Spleen (tissue), 11 donors: ENCODE measurements around the gene FAR2. TPM values are rescaled to one million over a fixed set of nuclear protein-coding genes. Genes with fewer than 3 reads are reported as not detected.
"Not testable (repeated sequence)": the region's sequence is repeated elsewhere in the genome, so short reads cannot be mapped to it uniquely, and the experiment has no call there.

ENCODE experiments used
- DNase-seq: peaks from one replicate; pipeline ENCODE4 v3.0.0-alpha.2; 2020
- H3K27ac ChIP-seq, 8 donors: fragments of 200-600 bp; sonication (generic) in 7 of 8; 1 replicate in 4 of 8; 2 replicates in 4 of 8; pipeline versions ENCODE4 v1.5.0 to v1.8.0; 2016 to 2021; ENCODE audit warnings: inconsistent platforms in 4 of 8, mild to moderate bottlenecking in 4 of 8, moderate library complexity in 1 of 8
- H3K27me3 ChIP-seq, 7 donors: fragments of 200-600 bp; sonication (generic) in 6 of 7; replicated peaks in 1 of 7; 1 replicate in 4 of 7; 2 replicates in 3 of 7; pipeline versions ENCODE4 v1.5.0 to v1.8.0; 2016 to 2021; ENCODE audit warnings: inconsistent platforms in 3 of 7, mild to moderate bottlenecking in 1 of 7
- H3K36me3 ChIP-seq, 6 donors: fragments of 200-600 bp; sonication (generic) in 5 of 6; 1 replicate in 4 of 6; 2 replicates in 2 of 6; pipeline versions ENCODE4 v1.5.0 to v1.8.0; 2016 to 2021; ENCODE audit warnings: inconsistent platforms in 2 of 6
- H3K4me1 ChIP-seq, 6 donors: fragments of 200-600 bp; sonication (generic) in 5 of 6; 1 replicate in 3 of 6; 2 replicates in 3 of 6; pipeline versions ENCODE4 v1.5.0 to v1.8.0; 2016 to 2021; ENCODE audit warnings: inconsistent platforms in 3 of 6
- H3K4me3 ChIP-seq, 8 donors: fragments of 200-600 bp; sonication (generic) in 7 of 8; 1 replicate in 4 of 8; 2 replicates in 4 of 8; pipeline versions ENCODE4 v1.5.0 to v1.8.0; 2016 to 2021; ENCODE audit warnings: inconsistent platforms in 4 of 8, mild to moderate bottlenecking in 4 of 8, moderate library complexity in 2 of 8
- H3K9me3 ChIP-seq, 8 donors: fragments of 200-600 bp; sonication (generic) in 7 of 8; 1 replicate in 4 of 8; 2 replicates in 4 of 8; pipeline versions ENCODE4 v1.5.0 to v1.8.0; 2016 to 2021; ENCODE audit warnings: inconsistent platforms in 4 of 8
- CTCF ChIP-seq, 11 experiments: fragments of 200-600 bp in 7 of 11; fragments of 450-650 bp in 4 of 11; sonication (generic) in 4 of 11; IDR thresholded peaks in 8 of 11; conservative IDR thresholded peaks in 3 of 11; 1 replicate in 7 of 11; 2 replicates in 4 of 11; pipeline versions ENCODE4 v1.4.0 to v1.8.0; 2016 to 2021; ENCODE audit warnings: antibody characterized with exemption in 11 of 11, inconsistent platforms in 4 of 11, mild to moderate bottlenecking in 1 of 11
- POLR2A ChIP-seq, 3 donors: fragments of 450-650 bp; IDR thresholded peaks; one replicate each; pipeline ENCODE4 v1.5.1; 2017; ENCODE audit warnings: antibody characterized with exemption in 3 of 3, mild to moderate bottlenecking in 1 of 3
- POLR2AphosphoS5 ChIP-seq, 3 donors: sonication (generic); formaldehyde crosslinking; IDR thresholded peaks; one replicate each; pipeline ENCODE4 v1.5.1; 2017; ENCODE audit warnings: antibody characterized with exemption in 3 of 3
- WGBS, 5 donors: extraction: QIAGEN DNeasy Blood & Tissue Kit in 3 of 5; methylation state at CpG; one replicate each; pipeline versions ENCODE4 v1.1.5 to v1.1.7; 2013 to 2018; 5-methylcytosine and 5-hydroxymethylcytosine counted together
- intact Hi-C: fragments of 100-400 bp; cut with DNase I; formaldehyde crosslinking; loops from one replicate; pipeline ENCODE4 v1.15.0; 2023; ENCODE audit warnings: low total_unique reads
- polyA plus RNA-seq, 3 donors: library from polyadenylated mRNA; stranded (reverse); fragments of 200-250 nt; gene quantifications; one replicate each; pipeline ENCODE4 v1.2.1, GENCODE V29; 2013
- total RNA-seq, 7 donors: library from RNA; depleted of rRNA in 3 of 7; stranded (reverse); fragments of >200 nt in 3 of 7; fragmentation: NEBNext Ultra II Directional in 4 of 7; extraction: Animal tissue kit (Norgen Biotek cat#: 25700) in 4 of 7; gene quantifications; one replicate each; pipeline versions ENCODE4 v1.1.0 to v1.2.1, GENCODE V29; 2016 to 2021
- donor health status: healthy with polysubstance abuse.
- donor health status: DM: no; HTN: no; CAD: no; lungs with moderate emphysema.
- donor health status: DM: no; HTN: no; CAD: no.
- donor health status: Bipolar disorder and iron deficiency.
- donor health status: healthy.
- donor health status: DM: no; HTN: no; CAD: no.
- donor health status: DM: yes; HTN: yes; CAD: no.

Gene FAR2
- total and polyA plus RNA-seq, 10 donors, result 2.9 to 51.8 (median 29.2) TPM

GRCh38 chr12:29167988-29168387 lies 18.9 kb downstream of the FAR2 start:
- no peaks in the 10 kb centered on the region for H3K27me3 ChIP-seq
- H3K9me3 ChIP-seq, result no peaks in the 10 kb centered on the region
- TF ChIP-seq POLR2AphosphoS5 (IDR thresholded peaks at IDR 0.05), result peak in 1 of 3 donors; percentile 50
- TF ChIP-seq POLR2A (IDR thresholded peaks at IDR 0.05), result no peak
- H3K4me3 ChIP-seq, result no peak overlapping the region
- no peak for DNase-seq
- intact Hi-C loops, result no loop called here
- H3K27ac ChIP-seq, result peak overlapping the region in 6 of 8 donors; percentile 55 to 87 (median 72)
- 70 to 86% (median 82%) methylated on average over 6 of the region's 6 CpGs for WGBS, 5 donors
- peaks cover 15 to 82% (median 53%) of the 10 kb centered on the region in 6 donors for H3K4me1 ChIP-seq
- H3K36me3 ChIP-seq, result peaks cover 0 to 12% (median 0%) of the 10 kb centered on the region in 6 donors

- intact Hi-C loops, DNase-seq, H3K4me3 ChIP-seq, H3K9me3 ChIP-seq, H3K27me3 ChIP-seq: not testable (repeated sequence)
- Histone ChIP-seq H3K36me3 (peaks cover 0 to 12% (median 0%) of the 10 kb centered on the region in 6 donors), H3K27ac (peak overlapping the region in 7 of 8 donors; percentile 40 to 80 (median 69)), H3K4me1 (peaks cover 10 to 63% (median 38%) of the 10 kb centered on the region in 6 donors)
- 11 to 35% (median 22%) methylated on average over 2 of the region's 2 CpGs for WGBS, 5 donors
Observed at GRCh38 chr12:29169978-29170377, 20.9 kb downstream of the FAR2 start.

GRCh38 chr12:29170478-29171084 lies 21.5 kb downstream of the FAR2 start:
- WGBS, 5 donors, result 35 to 61% (median 56%) methylated on average over 5 of the region's 5 CpGs
- peak overlapping the region in 7 of 8 donors; percentile 40 to 80 (median 69) for H3K27ac ChIP-seq

GRCh38 chr12:29171421-29172258 lies 22.6 kb downstream of the FAR2 start:
- 81 to 89% (median 88%) methylated on average over 14 to 26 of the region's 26 CpGs for whole genome bisulfite sequencing, 5 donors
- H3K27ac ChIP-seq, result peak overlapping the region in 2 of 8 donors; percentile 60 to 80
- intact Hi-C loops, result no loop called here
- H3K4me1 ChIP-seq, result peaks cover 8 to 54% (median 26%) of the 10 kb centered on the region in 6 donors
- H3K36me3 ChIP-seq, result peaks cover 0 to 12% (median 0%) of the 10 kb centered on the region in 6 donors
- TF ChIP-seq POLR2A (IDR thresholded peaks at IDR 0.05) (no peak), CTCF (IDR thresholded peaks at IDR 0.05 in 8 of 11, conservative IDR thresholded peaks at IDR 0.05 in 3 of 11) (no peak), POLR2AphosphoS5 (IDR thresholded peaks at IDR 0.05) (no peak)
- H3K4me3 ChIP-seq, result no peak overlapping the region
- peaks cover 0 to 4% (median 0%) of the 10 kb centered on the region in 8 donors for H3K9me3 ChIP-seq
- peak; percentile 73 for DNase-seq
- H3K27me3 ChIP-seq, result no peaks in the 10 kb centered on the region

More at GRCh38 chr12:29170478-29171084, 21.5 kb downstream of the FAR2 start:
- H3K9me3 ChIP-seq, intact Hi-C loops, H3K4me3 ChIP-seq, DNase-seq, H3K27me3 ChIP-seq: not testable (repeated sequence)
- Histone ChIP-seq H3K36me3 (peaks cover 0 to 12% (median 0%) of the 10 kb centered on the region in 6 donors), H3K4me1 (peaks cover 10 to 57% (median 32%) of the 10 kb centered on the region in 6 donors)

- peaks cover 0 to 16% (median 4%) of the 10 kb centered on the region in 6 donors for H3K4me1 ChIP-seq
- H3K4me3 ChIP-seq, result no peak overlapping the region
- peaks cover 0 to 4% (median 0%) of the 10 kb centered on the region in 8 donors for H3K9me3 ChIP-seq
- TF ChIP-seq CTCF (IDR thresholded peaks at IDR 0.05 in 8 of 11, conservative IDR thresholded peaks at IDR 0.05 in 3 of 11), result no peak
- no peak for TF ChIP-seq POLR2AphosphoS5 (IDR thresholded peaks at IDR 0.05)
- no peak for TF ChIP-seq POLR2A (IDR thresholded peaks at IDR 0.05)
- 45 to 57% (median 49%) methylated on average over 6 of the region's 6 CpGs for WGBS, 5 donors
- intact Hi-C loops, result no loop called here
- peaks cover 0 to 6% (median 0%) of the 10 kb centered on the region in 6 donors for H3K36me3 ChIP-seq
- H3K27ac ChIP-seq, result no peak overlapping the region
- H3K27me3 ChIP-seq, result no peaks in the 10 kb centered on the region
- DNase-seq, result no peak
Observed at GRCh38 chr12:29176941-29177340, 27.9 kb downstream of the FAR2 start.

- H3K27me3 ChIP-seq, H3K36me3 ChIP-seq, H3K9me3 ChIP-seq, H3K27ac ChIP-seq, H3K4me3 ChIP-seq, H3K4me1 ChIP-seq, DNase-seq, intact Hi-C loops: not testable (repeated sequence)
- WGBS, 5 donors, result 92 to 100% (median 98%) methylated on average over 4 of the region's 4 CpGs
Observed at GRCh38 chr12:29182247-29182646, 33.2 kb downstream of the FAR2 start.
